ENCODE measurements around the gene UGT1A5. TPM values are rescaled to one million over a fixed set of nuclear protein-coding genes. Genes with fewer than 3 reads are reported as not detected.

UGT1A5 gene
- total and polyA plus RNA-seq, 4 donors = not detected

GRCh38 chr2:233819884-233820773, 107.4 kb downstream of the UGT1A5 start:
- Histone ChIP-seq H3K36me3 (ENCODE audit: control insufficient read depth, insufficient read depth, low read length) (no peaks in the 10 kb centered on the region), H3K4me3 (ENCODE audit: low read depth, low read length) (no peak overlapping the region), H3K9me3 (ENCODE audit: control insufficient read depth, insufficient read depth, low read length) (no peaks in the 10 kb centered on the region), H3K27ac (ENCODE audit: low read depth, low read length) (no peak overlapping the region), H3K4me1 (ENCODE audit: control insufficient read depth, insufficient read depth, low read length) (peaks cover 5% of the 10 kb centered on the region), H3K27me3 (ENCODE audit: control insufficient read depth, insufficient read depth, low read length) (no peaks in the 10 kb centered on the region)
- 90% methylated on average over 16 of the region's 18 CpGs for WGBS (ENCODE audit: insufficient coverage)
- DNase-seq (ENCODE audit: low read depth in 4 of 6, low spot score in 6 of 6) = no peak

- H3K27ac ChIP-seq (ENCODE audit: low read depth, low read length) = no peak overlapping the region
- 61% methylated on average over 3 of the region's 6 CpGs for WGBS (ENCODE audit: insufficient coverage)
- no peaks in the 10 kb centered on the region for H3K27me3 ChIP-seq (ENCODE audit: control insufficient read depth, insufficient read depth, low read length)
- no peak for DNase-seq (ENCODE audit: low read depth in 4 of 6, low spot score in 6 of 6)
- H3K36me3 ChIP-seq (ENCODE audit: control insufficient read depth, insufficient read depth, low read length) = no peaks in the 10 kb centered on the region
- H3K9me3 ChIP-seq (ENCODE audit: control insufficient read depth, insufficient read depth, low read length) = no peaks in the 10 kb centered on the region
- no peak overlapping the region for H3K4me3 ChIP-seq (ENCODE audit: low read depth, low read length)
- H3K4me1 ChIP-seq (ENCODE audit: control insufficient read depth, insufficient read depth, low read length) = peaks cover 5% of the 10 kb centered on the region
Observed at GRCh38 chr2:233820774-233821105, 108.0 kb downstream of the UGT1A5 start.

- no peaks in the 10 kb centered on the region for H3K27me3 ChIP-seq (ENCODE audit: control insufficient read depth, insufficient read depth, low read length)
- peaks cover 5% of the 10 kb centered on the region for H3K4me1 ChIP-seq (ENCODE audit: control insufficient read depth, insufficient read depth, low read length)
- WGBS (ENCODE audit: insufficient coverage) = 100% methylated on average over 1 of the region's 3 CpGs
- H3K36me3 ChIP-seq (ENCODE audit: control insufficient read depth, insufficient read depth, low read length) = no peaks in the 10 kb centered on the region
- no peak for DNase-seq (ENCODE audit: low read depth in 4 of 6, low spot score in 6 of 6)
- H3K27ac ChIP-seq (ENCODE audit: low read depth, low read length) = no peak overlapping the region
- H3K9me3 ChIP-seq (ENCODE audit: control insufficient read depth, insufficient read depth, low read length) = no peaks in the 10 kb centered on the region
- H3K4me3 ChIP-seq (ENCODE audit: low read depth, low read length) = no peak overlapping the region
Observed at GRCh38 chr2:233821196-233821595, 108.5 kb downstream of the UGT1A5 start.

GRCh38 chr2:233821709-233822100, 109.0 kb downstream of the UGT1A5 start:
- H3K36me3 ChIP-seq (ENCODE audit: control insufficient read depth, insufficient read depth, low read length) = no peaks in the 10 kb centered on the region
- H3K9me3 ChIP-seq (ENCODE audit: control insufficient read depth, insufficient read depth, low read length) = peaks cover 3% of the 10 kb centered on the region
- peaks cover 1% of the 10 kb centered on the region for H3K4me1 ChIP-seq (ENCODE audit: control insufficient read depth, insufficient read depth, low read length)
- H3K27me3 ChIP-seq (ENCODE audit: control insufficient read depth, insufficient read depth, low read length) = no peaks in the 10 kb centered on the region
- no peak overlapping the region for H3K27ac ChIP-seq (ENCODE audit: low read depth, low read length)
- WGBS (ENCODE audit: insufficient coverage) = 92% methylated on average over 8 of the region's 8 CpGs
- DNase-seq (ENCODE audit: low read depth in 4 of 6, low spot score in 6 of 6) = no peak
- H3K4me3 ChIP-seq (ENCODE audit: low read depth, low read length) = no peak overlapping the region

- no peaks in the 10 kb centered on the region for H3K4me1 ChIP-seq (ENCODE audit: control insufficient read depth, insufficient read depth, low read length)
- no peak overlapping the region for H3K4me3 ChIP-seq (ENCODE audit: low read depth, low read length)
- peaks cover 3% of the 10 kb centered on the region for H3K9me3 ChIP-seq (ENCODE audit: control insufficient read depth, insufficient read depth, low read length)
- no peaks in the 10 kb centered on the region for H3K27me3 ChIP-seq (ENCODE audit: control insufficient read depth, insufficient read depth, low read length)
- WGBS (ENCODE audit: insufficient coverage) = 94% methylated on average over 21 of the region's 21 CpGs
- no peak overlapping the region for H3K27ac ChIP-seq (ENCODE audit: low read depth, low read length)
- no peak for DNase-seq (ENCODE audit: low read depth in 4 of 6, low spot score in 6 of 6)
- no peaks in the 10 kb centered on the region for H3K36me3 ChIP-seq (ENCODE audit: control insufficient read depth, insufficient read depth, low read length)
Observed at GRCh38 chr2:233822101-233822771, 109.5 kb downstream of the UGT1A5 start.

Other genes with a start within 250 kb of the UGT1A5 start
- gene USP40, start 146.1 kb upstream of the UGT1A5 start, total RNA-seq = 10 to 100 TPM; 29.6 to 40.2 TPM
- 10 to 100 TPM; 29.4 to 34.7 TPM for gene USP40, start 146.1 kb upstream of the UGT1A5 start, polyA plus RNA-seq (ENCODE audit: insufficient read length in 2 of 2)
- gene UGT1A8, start 95.3 kb upstream of the UGT1A5 start, total RNA-seq = not detected
- gene UGT1A8, start 95.3 kb upstream of the UGT1A5 start, polyA plus RNA-seq (ENCODE audit: insufficient read length in 2 of 2) = not detected
- not detected for gene UGT1A10, start 76.5 kb upstream of the UGT1A5 start, total RNA-seq
- gene UGT1A10, start 76.5 kb upstream of the UGT1A5 start, polyA plus RNA-seq (ENCODE audit: insufficient read length in 2 of 2) = not detected
- gene UGT1A9, start 41.0 kb upstream of the UGT1A5 start, total RNA-seq = not detected
- under 1 TPM in 1 of 2 donors, not detected in 1; 0.16 TPM for gene UGT1A9, start 41.0 kb upstream of the UGT1A5 start, polyA plus RNA-seq (ENCODE audit: insufficient read length in 2 of 2)
- gene UGT1A7, start 31.0 kb upstream of the UGT1A5 start, total RNA-seq = not detected
- gene UGT1A7, start 31.0 kb upstream of the UGT1A5 start, polyA plus RNA-seq (ENCODE audit: insufficient read length in 2 of 2) = not detected
- under 1 TPM in 1 of 2 donors, not detected in 1; 0.20 TPM for gene UGT1A6, start 20.0 kb upstream of the UGT1A5 start, total RNA-seq
- not detected for gene UGT1A6, start 20.0 kb upstream of the UGT1A5 start, polyA plus RNA-seq (ENCODE audit: insufficient read length in 2 of 2)
- gene UGT1A4, start 5.8 kb downstream of the UGT1A5 start, total RNA-seq = not detected
- gene UGT1A4, start 5.8 kb downstream of the UGT1A5 start, polyA plus RNA-seq (ENCODE audit: insufficient read length in 2 of 2) = not detected
- not detected for gene UGT1A3, start 16.1 kb downstream of the UGT1A5 start, total RNA-seq
- not detected for gene UGT1A3, start 16.1 kb downstream of the UGT1A5 start, polyA plus RNA-seq (ENCODE audit: insufficient read length in 2 of 2)
- not detected for gene UGT1A1, start 47.4 kb downstream of the UGT1A5 start, total RNA-seq
- gene UGT1A1, start 47.4 kb downstream of the UGT1A5 start, polyA plus RNA-seq (ENCODE audit: insufficient read length in 2 of 2) = under 1 TPM in 1 of 2 donors, not detected in 1; 0.05 TPM
- under 1 TPM in 1 of 2 donors, not detected in 1; under 0.01 TPM for gene MROH2A, start 65.4 kb downstream of the UGT1A5 start, total RNA-seq
- under 1 TPM in 1 of 2 donors, not detected in 1; 0.12 TPM for gene MROH2A, start 65.4 kb downstream of the UGT1A5 start, polyA plus RNA-seq (ENCODE audit: insufficient read length in 2 of 2)
- 1 to 10 TPM; 4.9 to 8.3 TPM for gene HJURP, start 141.6 kb downstream of the UGT1A5 start, total RNA-seq
- gene HJURP, start 141.6 kb downstream of the UGT1A5 start, polyA plus RNA-seq (ENCODE audit: insufficient read length in 2 of 2) = 10 to 100 TPM; 11.0 to 11.4 TPM
- gene TRPM8, start 204.5 kb downstream of the UGT1A5 start, total RNA-seq = 1 to 10 TPM in 1 of 2 donors, under 1 TPM in 1; 0.22 to 1.9 TPM
- 1 to 10 TPM; 1.1 TPM for gene TRPM8, start 204.5 kb downstream of the UGT1A5 start, polyA plus RNA-seq (ENCODE audit: insufficient read length in 2 of 2)